ENCODE measurements around the gene CSTF1.
A peak's percentile ranks its signal among the peaks of the same experiment; 100 is the strongest.

The CSTF1 gene

DNA sequence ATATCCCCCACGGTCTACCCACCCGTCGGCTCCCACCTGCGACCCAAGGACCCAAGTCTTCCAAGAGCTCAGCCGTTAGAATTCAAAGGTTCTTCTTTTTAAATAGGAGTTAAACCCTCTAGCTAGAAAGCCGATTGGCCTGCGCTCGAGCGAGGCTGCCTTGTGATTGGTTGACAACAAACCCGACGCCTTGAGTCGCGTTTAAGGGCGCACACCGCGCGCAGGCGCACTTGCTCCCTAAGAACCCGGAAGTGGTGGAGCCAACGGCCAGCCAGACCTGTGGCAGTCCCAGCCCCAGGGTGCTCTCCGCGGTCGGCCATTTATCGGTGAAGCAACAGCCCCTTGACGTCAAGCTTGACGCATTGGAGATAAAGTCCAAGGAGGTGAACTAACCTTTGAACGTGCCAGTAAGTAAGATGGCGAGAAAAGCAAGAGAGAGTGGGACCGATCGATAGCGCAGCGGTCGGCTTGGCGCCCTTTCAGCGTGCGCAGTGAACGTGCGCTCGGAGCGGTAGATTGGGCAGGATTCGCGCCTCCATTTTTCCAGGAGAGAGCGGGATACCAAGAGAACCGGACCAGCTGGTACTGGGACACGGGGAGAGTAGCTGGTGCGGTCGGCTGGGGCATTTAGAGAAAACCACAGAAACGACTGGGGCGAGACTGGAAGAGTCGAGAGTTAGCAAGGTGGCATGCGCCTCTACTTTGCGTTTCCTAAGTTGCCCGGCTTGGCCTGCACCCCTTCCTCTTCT is at the start of gene CSTF1, which contains the start of gene AURKA:
Gene CSTF1 (plus strand): TSS at position 514 of the 749 bp plus-strand sequence. CDS start 2,908 bp downstream, outside the sequence.
Gene AURKA (minus strand): TSS at position 84 of the 749 bp plus-strand sequence. CDS start 4,018 bp downstream, outside the sequence.
- H3K79me2 ChIP-seq (ENCODE audit: insufficient read depth, low read length), result peaks cover 87% of the 10 kb centered on the region
- peak within 1 kb of the TSS; percentile 97 for H3K27ac ChIP-seq (ENCODE audit: low read length)
- peak; percentile 89 for ATAC-seq (ENCODE audit: insufficient read depth, low read depth)
- TF ChIP-seq EZH2 (IDR thresholded peaks at IDR 0.05; ENCODE audit: borderline replicate concordance, low read depth, low read length, severe bottlenecking), result no peak
- TF ChIP-seq, protein P1, sequence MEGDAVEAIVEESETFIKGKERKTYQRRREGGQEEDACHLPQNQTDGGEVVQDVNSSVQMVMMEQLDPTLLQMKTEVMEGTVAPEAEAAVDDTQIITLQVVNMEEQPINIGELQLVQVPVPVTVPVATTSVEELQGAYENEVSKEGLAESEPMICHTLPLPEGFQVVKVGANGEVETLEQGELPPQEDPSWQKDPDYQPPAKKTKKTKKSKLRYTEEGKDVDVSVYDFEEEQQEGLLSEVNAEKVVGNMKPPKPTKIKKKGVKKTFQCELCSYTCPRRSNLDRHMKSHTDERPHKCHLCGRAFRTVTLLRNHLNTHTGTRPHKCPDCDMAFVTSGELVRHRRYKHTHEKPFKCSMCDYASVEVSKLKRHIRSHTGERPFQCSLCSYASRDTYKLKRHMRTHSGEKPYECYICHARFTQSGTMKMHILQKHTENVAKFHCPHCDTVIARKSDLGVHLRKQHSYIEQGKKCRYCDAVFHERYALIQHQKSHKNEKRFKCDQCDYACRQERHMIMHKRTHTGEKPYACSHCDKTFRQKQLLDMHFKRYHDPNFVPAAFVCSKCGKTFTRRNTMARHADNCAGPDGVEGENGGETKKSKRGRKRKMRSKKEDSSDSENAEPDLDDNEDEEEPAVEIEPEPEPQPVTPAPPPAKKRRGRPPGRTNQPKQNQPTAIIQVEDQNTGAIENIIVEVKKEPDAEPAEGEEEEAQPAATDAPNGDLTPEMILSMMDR (IDR thresholded peaks at IDR 0.05; ENCODE audit: borderline replicate concordance, extremely low read depth, low read length, poor library complexity, severe bottlenecking), result no peak
- H3K9ac ChIP-seq (ENCODE audit: low read depth, low read length), result peak within 1 kb of the TSS; percentile 84
- H3K27me3 ChIP-seq (ENCODE audit: insufficient read depth, low read length, poor library complexity), result no peaks in the 10 kb centered on the region
- peaks cover 15% of the 10 kb centered on the region for H4K20me1 ChIP-seq (ENCODE audit: insufficient read depth, low read length)
- H2AFZ ChIP-seq (ENCODE audit: low read depth, low read length), result peak within 1 kb of the TSS; percentile 91
- peak within 1 kb of the TSS; percentile 68 to 81 for H3K4me3 ChIP-seq (ENCODE audit: low read depth in 1 of 2, low read length in 2 of 2)
- peak; percentile 100 for DNase-seq
- peaks cover 61% of the 10 kb centered on the region for H3K36me3 ChIP-seq (ENCODE audit: insufficient read depth, low read length)
- peaks cover 62% of the 10 kb centered on the region for H3K4me1 ChIP-seq (ENCODE audit: insufficient read depth, low read length)
- H3K4me2 ChIP-seq (ENCODE audit: insufficient read depth, low read length), result peak within 1 kb of the TSS; percentile 77
- H3K9me3 ChIP-seq (ENCODE audit: insufficient read depth, low read length, severe bottlenecking), result no peaks in the 10 kb centered on the region

DNA sequence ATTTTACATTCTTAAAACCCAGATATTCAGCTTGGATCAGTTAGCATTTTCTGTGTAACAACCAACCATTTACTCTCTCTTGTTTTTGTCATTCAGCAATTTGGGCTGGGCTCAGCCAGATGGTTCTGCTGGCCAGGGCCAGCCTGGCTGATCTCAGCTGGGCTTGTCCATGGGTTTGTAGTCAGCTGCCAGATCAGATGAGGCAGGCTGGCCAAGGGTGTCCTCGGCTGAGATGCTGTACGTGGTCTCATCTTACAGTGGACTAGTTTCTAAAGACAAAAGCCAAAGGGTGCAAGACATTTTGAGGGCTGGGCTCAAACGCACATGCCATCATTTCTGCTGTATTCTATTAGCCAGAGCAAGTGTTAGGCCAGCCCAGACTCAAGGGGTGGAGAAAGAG is 49.7 kb upstream of the CSTF1 start:
- DNase-seq (no peak), ATAC-seq (ENCODE audit: insufficient read depth, low read depth) (no peak)
- H4K20me1 ChIP-seq (ENCODE audit: insufficient read depth, low read length), result no peaks in the 10 kb centered on the region
- H3K36me3 ChIP-seq (ENCODE audit: insufficient read depth, low read length), result no peaks in the 10 kb centered on the region
- no peak overlapping the region for H3K4me2 ChIP-seq (ENCODE audit: insufficient read depth, low read length)
- no peak overlapping the region for H3K9ac ChIP-seq (ENCODE audit: low read depth, low read length)
- H3K27ac ChIP-seq (ENCODE audit: low read length), result no peak overlapping the region
- no peaks in the 10 kb centered on the region for H3K27me3 ChIP-seq (ENCODE audit: insufficient read depth, low read length, poor library complexity)
- H3K4me1 ChIP-seq (ENCODE audit: insufficient read depth, low read length), result no peaks in the 10 kb centered on the region
- no peaks in the 10 kb centered on the region for H3K79me2 ChIP-seq (ENCODE audit: insufficient read depth, low read length)
- H2AFZ ChIP-seq (ENCODE audit: low read depth, low read length), result no peak overlapping the region
- H3K9me3 ChIP-seq (ENCODE audit: insufficient read depth, low read length, severe bottlenecking), result no peaks in the 10 kb centered on the region
- TF ChIP-seq, protein P1 (IDR thresholded peaks at IDR 0.05; ENCODE audit: borderline replicate concordance, extremely low read depth, low read length, poor library complexity, severe bottlenecking), result no peak
- no peak for TF ChIP-seq EZH2 (IDR thresholded peaks at IDR 0.05; ENCODE audit: borderline replicate concordance, low read depth, low read length, severe bottlenecking)
- no peak overlapping the region for H3K4me3 ChIP-seq (ENCODE audit: low read depth in 1 of 2, low read length in 2 of 2)

DNA sequence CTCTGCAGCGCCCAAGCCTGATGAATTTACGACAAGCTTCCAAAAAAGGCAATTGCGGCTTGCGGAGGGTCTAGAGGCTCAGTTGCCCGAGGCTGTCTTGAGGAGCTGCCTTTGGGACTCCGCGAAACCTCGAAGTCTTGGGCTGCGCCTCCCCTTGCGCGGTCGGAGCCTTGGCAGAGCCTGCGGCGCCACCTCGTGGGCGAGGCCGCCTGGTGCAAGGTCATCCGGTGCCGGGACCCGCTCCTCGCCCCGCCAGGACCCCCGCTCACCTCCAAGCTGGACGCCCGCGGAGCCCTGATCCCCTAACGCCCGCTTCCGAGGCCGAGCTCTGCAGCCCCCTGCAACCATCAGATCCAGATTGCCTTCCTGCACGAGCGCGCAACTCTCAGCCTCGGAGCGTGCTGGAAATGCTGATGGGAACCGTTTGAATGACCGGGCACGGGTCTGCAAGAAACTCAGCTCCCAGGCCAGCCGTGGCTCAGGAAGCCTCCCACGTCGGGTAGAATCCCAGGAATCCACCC is 48.5 kb upstream of the CSTF1 start:
- H3K4me3 ChIP-seq (ENCODE audit: low read depth in 1 of 2, low read length in 2 of 2), result no peak overlapping the region
- no peaks in the 10 kb centered on the region for H3K36me3 ChIP-seq (ENCODE audit: insufficient read depth, low read length)
- DNase-seq, result no peak
- H2AFZ ChIP-seq (ENCODE audit: low read depth, low read length), result no peak overlapping the region
- no peak for ATAC-seq (ENCODE audit: insufficient read depth, low read depth)
- H3K4me2 ChIP-seq (ENCODE audit: insufficient read depth, low read length), result no peak overlapping the region
- H3K9ac ChIP-seq (ENCODE audit: low read depth, low read length), result no peak overlapping the region
- no peak for TF ChIP-seq EZH2 (IDR thresholded peaks at IDR 0.05; ENCODE audit: borderline replicate concordance, low read depth, low read length, severe bottlenecking)
- TF ChIP-seq, protein P1 (IDR thresholded peaks at IDR 0.05; ENCODE audit: borderline replicate concordance, extremely low read depth, low read length, poor library complexity, severe bottlenecking), result peak; percentile 22
- no peaks in the 10 kb centered on the region for H4K20me1 ChIP-seq (ENCODE audit: insufficient read depth, low read length)
- no peaks in the 10 kb centered on the region for H3K9me3 ChIP-seq (ENCODE audit: insufficient read depth, low read length, severe bottlenecking)
- no peaks in the 10 kb centered on the region for H3K27me3 ChIP-seq (ENCODE audit: insufficient read depth, low read length, poor library complexity)
- no peak overlapping the region for H3K27ac ChIP-seq (ENCODE audit: low read length)
- H3K4me1 ChIP-seq (ENCODE audit: insufficient read depth, low read length), result no peaks in the 10 kb centered on the region
- H3K79me2 ChIP-seq (ENCODE audit: insufficient read depth, low read length), result no peaks in the 10 kb centered on the region
